GM21619 (cell line): ENCODE data around the gene ELMOD3.
"Not testable (repeated sequence)": the region's sequence is repeated elsewhere in the genome, so short reads cannot be mapped to it uniquely, and the experiment has no call there.

Experiments
- ATAC-seq: cut with Tn5 transposase; IDR thresholded peaks from one replicate; pipeline ENCODE4 v1.9.1; 2021; ENCODE audit not compliant: unreplicated experiment

Gene ELMOD3

DNA sequence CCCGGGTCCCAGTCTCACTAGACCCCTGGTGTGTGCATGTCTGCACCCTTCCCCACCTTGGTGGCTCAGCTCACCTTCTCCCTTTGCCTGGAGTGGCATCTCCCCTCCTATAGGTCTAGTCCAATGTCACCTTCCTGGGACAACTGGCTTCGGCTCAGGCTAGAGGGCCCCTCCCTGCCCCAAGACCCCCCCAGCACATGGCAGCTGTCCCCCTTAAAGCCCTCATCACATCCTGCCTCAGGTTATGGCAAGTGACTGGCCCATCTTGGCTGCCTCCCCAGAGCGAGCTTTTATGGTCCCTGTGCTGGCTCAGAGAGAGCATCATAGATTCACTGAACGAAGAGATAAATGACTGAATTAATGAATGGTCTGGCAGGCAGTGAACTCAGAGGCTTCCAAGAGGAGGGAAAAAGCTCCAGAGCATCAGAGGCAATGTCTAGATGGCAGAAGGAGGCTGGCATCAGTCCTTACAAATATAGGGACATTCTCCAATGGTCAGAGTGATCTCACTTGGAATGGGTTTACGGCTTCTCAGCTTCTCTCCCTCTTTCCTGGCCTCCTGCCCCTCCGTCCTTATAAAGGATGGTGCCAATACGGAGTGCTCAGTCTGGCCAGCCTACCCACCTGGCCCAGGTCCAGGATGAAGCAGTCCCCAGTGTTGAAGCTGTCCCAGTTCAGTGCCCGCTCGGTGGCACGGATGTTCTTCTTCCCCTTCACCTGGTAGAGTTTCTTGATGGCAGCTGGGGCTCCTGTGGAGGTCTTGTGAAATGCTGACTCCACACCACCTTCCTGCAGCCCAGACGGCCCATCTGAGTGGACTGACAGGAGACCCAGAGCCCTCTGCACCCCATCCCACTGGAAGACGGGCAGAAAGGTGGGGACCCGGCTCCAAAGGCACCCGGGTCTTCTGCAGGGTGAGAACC is 46.2 kb downstream of the ELMOD3 start:
- ATAC-seq: no peak

GRCh38 chr2:85401464-85401805 is 46.9 kb downstream of the ELMOD3 start:
- no peak for ATAC-seq

GRCh38 chr2:85401844-85402243 is 47.3 kb downstream of the ELMOD3 start:
- ATAC-seq: no peak

GRCh38 chr2:85405201-85406059 is 50.9 kb downstream of the ELMOD3 start:
- no peak for ATAC-seq

GRCh38 chr2:85409845-85410583 is 55.4 kb downstream of the ELMOD3 start, which contains the start of gene CAPG:
TSS of gene CAPG (minus strand) at chr2:85410366. CDS start at chr2:85402145, 8,221 bp downstream.
- ATAC-seq: peak; percentile 56

DNA sequence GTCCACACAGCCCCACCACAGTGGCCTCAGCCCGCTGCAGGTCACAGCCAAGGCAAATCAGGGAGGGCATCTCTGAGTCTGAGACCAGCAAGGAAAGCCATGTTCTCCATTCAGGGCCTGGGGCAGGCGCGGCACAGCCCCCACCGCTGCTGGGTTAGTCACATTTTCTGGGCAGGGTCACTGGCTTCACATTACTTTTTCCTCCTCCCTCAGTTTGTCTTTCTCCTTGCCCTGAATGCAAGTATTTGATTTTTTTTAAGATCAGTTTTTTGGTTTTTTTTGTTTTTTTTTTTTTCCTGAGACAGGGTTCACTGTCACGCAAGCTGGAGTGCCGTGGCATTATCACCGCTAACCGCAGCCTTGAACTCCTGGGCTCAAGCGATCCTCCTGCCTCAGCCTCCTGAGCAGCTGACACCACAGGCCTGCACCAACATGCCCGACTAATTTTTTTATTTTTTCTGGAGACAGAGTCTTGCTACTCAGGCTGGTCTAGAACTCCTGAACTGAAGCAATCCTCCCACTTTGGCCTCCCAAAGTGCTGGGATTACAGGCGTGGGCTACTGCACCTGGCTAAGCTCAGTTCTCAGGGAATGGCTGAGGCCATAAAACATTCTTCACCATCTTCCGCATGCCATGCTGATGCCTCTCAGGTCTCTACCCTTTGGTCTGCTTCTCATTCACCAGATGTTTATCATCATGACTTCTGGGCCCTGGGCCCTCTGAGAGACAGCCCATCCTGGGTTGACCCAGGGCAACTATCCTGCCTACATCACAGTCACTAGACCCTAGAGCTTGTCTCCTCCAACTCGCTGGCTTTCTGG is 56.2 kb downstream of the ELMOD3 start:
- no peak for ATAC-seq

DNA sequence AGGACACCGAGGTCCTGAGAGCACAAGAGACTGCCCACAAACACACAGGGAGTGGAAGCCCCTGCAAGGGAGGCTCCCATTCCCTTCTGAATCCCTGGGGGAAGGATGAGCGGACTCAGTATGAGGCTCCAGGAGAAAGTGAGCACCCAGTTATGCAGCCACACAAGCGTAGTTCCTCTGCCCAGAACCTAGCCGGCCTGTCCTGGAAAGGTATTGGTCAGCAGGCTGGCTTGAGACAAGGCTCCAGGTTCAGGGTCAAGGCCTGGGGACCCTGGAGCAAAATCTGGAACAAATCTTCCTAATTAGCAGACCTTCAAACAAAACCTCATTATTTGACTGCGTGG is 56.8 kb downstream of the ELMOD3 start:
- ATAC-seq: no peak

GRCh38 chr2:85413592-85414420 is 59.2 kb downstream of the ELMOD3 start:
- ATAC-seq: no peak

- ATAC-seq: not testable (repeated sequence)
Observed at GRCh38 chr2:85414421-85414759, 59.8 kb downstream of the ELMOD3 start.

GRCh38 chr2:85414761-85415553 is 60.4 kb downstream of the ELMOD3 start:
- no peak for ATAC-seq

- no peak for ATAC-seq
Observed at GRCh38 chr2:85415980-85416650, 61.5 kb downstream of the ELMOD3 start.

- peak; percentile 85 for ATAC-seq
Observed at GRCh38 chr2:85418132-85419008, 63.8 kb downstream of the ELMOD3 start, which contains the start of gene SH2D6. TSS of gene SH2D6 (plus strand) at chr2:85418714. CDS start at chr2:85429466, 10,752 bp downstream.

GRCh38 chr2:85419009-85419675 is 64.6 kb downstream of the ELMOD3 start:
- ATAC-seq: no peak

- ATAC-seq: peak; percentile 52
Observed at GRCh38 chr2:85420536-85421259, 66.1 kb downstream of the ELMOD3 start.

GRCh38 chr2:85421260-85422071 is 66.9 kb downstream of the ELMOD3 start:
- no peak for ATAC-seq
